Neural progenitor cell (in vitro differentiated cells): ENCODE measurements around the gene ITGB8. TPM values are rescaled to one million over a fixed set of nuclear protein-coding genes. Genes with fewer than 3 reads are reported as not detected.

ENCODE experiments used
- DNase-seq: peaks from one replicate; pipeline ENCODE4 v3.0.0-alpha.2; 2016; ENCODE audit warnings: low spot score
- H2AFZ ChIP-seq: fragments of 200-600 bp; sonication (generic); replicated peaks from 2 replicates; pipeline ENCODE4 v1.6.1; 2016; ENCODE audit warnings: antibody characterized with exemption
- H3F3A ChIP-seq: fragments of 200-600 bp; sonication (generic); 2 replicates; pipeline ENCODE4 v1.6.1; 2016; ENCODE audit warnings: antibody characterized with exemption, low read depth
- H3K27ac ChIP-seq: fragments of 200-600 bp; sonication (generic); 2 replicates; pipeline ENCODE4 v1.5.1; 2016; ENCODE audit warnings: mild to moderate bottlenecking
- H3K27me3 ChIP-seq: fragments of 200-600 bp; sonication (generic); 2 replicates; pipeline ENCODE4 v1.6.1; 2016; ENCODE audit warnings: mild to moderate bottlenecking, moderate library complexity
- H3K36me3 ChIP-seq: fragments of 200-600 bp; sonication (generic); 2 replicates; pipeline ENCODE4 v1.5.1; 2016
- H3K4me1 ChIP-seq: fragments of 200-600 bp; sonication (generic); 2 replicates; pipeline ENCODE4 v1.6.1; 2016; ENCODE audit warnings: mixed run types
- H3K4me2 ChIP-seq: fragments of 200-600 bp; sonication (generic); 2 replicates; pipeline ENCODE4 v1.6.1; 2016
- H3K4me3 ChIP-seq: fragments of 200-600 bp; sonication (generic); 2 replicates; pipeline ENCODE4 v1.5.1; 2016
- H3K79me2 ChIP-seq: fragments of 200-600 bp; sonication (generic); 2 replicates; pipeline ENCODE4 v1.6.1; 2016; ENCODE audit warnings: low read depth
- H3K9ac ChIP-seq: fragments of 200-600 bp; sonication (generic); 2 replicates; pipeline ENCODE4 v1.6.1; 2016
- H3K9me3 ChIP-seq: fragments of 200-600 bp; sonication (generic); 2 replicates; pipeline ENCODE4 v1.5.1; 2016; ENCODE audit warnings: low read depth
- H4K20me1 ChIP-seq: fragments of 200-600 bp; sonication (generic); 2 replicates; pipeline ENCODE4 v1.6.1; 2016; ENCODE audit warnings: low read depth
- H3K27ac Mint-ChIP-seq: 3 replicates; pipeline ENCODE4 v1.8.0; 2021; ENCODE audit warnings: mixed read lengths
- H3K27me3 Mint-ChIP-seq: 2 replicates; pipeline ENCODE4 v1.8.0; 2022; ENCODE audit warnings: low read depth, mild to moderate bottlenecking, inconsistent platforms, moderate library complexity, mixed read lengths; ENCODE audit not compliant: insufficient read depth
- H3K36me3 Mint-ChIP-seq: 3 replicates; pipeline ENCODE4 v1.8.0; 2021; ENCODE audit warnings: mixed read lengths
- H3K4me1 Mint-ChIP-seq: 3 replicates; pipeline ENCODE4 v1.8.0; 2021; ENCODE audit warnings: mixed read lengths
- H3K4me3 Mint-ChIP-seq: 3 replicates; pipeline ENCODE4 v1.8.0; 2021; ENCODE audit warnings: mild to moderate bottlenecking, moderate library complexity, mixed read lengths
- H3K9me3 Mint-ChIP-seq: 3 replicates; pipeline ENCODE4 v1.8.0; 2020; ENCODE audit warnings: mixed read lengths
- CTCF ChIP-seq: fragments of 200-600 bp; sonication (generic); IDR thresholded peaks from 2 replicates; pipeline ENCODE4 v1.5.1; 2017; ENCODE audit warnings: antibody characterized with exemption, mild to moderate bottlenecking
- EZH2 ChIP-seq: fragments of 200-600 bp; sonication (generic); IDR thresholded peaks from 2 replicates; pipeline ENCODE4 v1.6.1; 2017; ENCODE audit warnings: antibody characterized with exemption, mild to moderate bottlenecking, moderate library complexity
- EZH2phosphoT487 ChIP-seq: fragments of 200-600 bp; sonication (generic); IDR thresholded peaks from 2 replicates; pipeline ENCODE4 v1.6.1; 2017; ENCODE audit warnings: antibody characterized with exemption
- total RNA-seq: library from RNA; depleted of rRNA; stranded (reverse); fragments of >200 nt; gene quantifications from 2 replicates; pipeline ENCODE4 v1.2.3, GENCODE V29; 2015; ENCODE audit warnings: low replicate concordance

ITGB8 gene
- total RNA-seq, 1 donor from 2014 or later = 5.3 TPM

GRCh38 chr7:20399521-20399920 lies 68.8 kb downstream of the ITGB8 start:
- H3K9ac ChIP-seq = no peak overlapping the region
- peaks cover 8% of the 10 kb centered on the region for H3K4me1 ChIP-seq
- no peaks in the 10 kb centered on the region for H3K79me2 ChIP-seq
- H2AFZ ChIP-seq = no peak overlapping the region
- H3K27me3 ChIP-seq = no peaks in the 10 kb centered on the region
- no peaks in the 10 kb centered on the region for H3K9me3 ChIP-seq
- Mint-ChIP-seq H3K27ac (no peak overlapping the region), H3K9me3 (no peaks in the 10 kb centered on the region), H3K4me3 (no peak overlapping the region), H3K4me1 (peaks cover 24% of the 10 kb centered on the region), H3K36me3 (peaks cover 34% of the 10 kb centered on the region), H3K27me3 (no peaks in the 10 kb centered on the region)
- no peak overlapping the region for H3K4me2 ChIP-seq
- no peak for DNase-seq
- no peak overlapping the region for H3K27ac ChIP-seq
- H3K36me3 ChIP-seq = no peaks in the 10 kb centered on the region
- peaks cover 5% of the 10 kb centered on the region for H3F3A ChIP-seq
- H4K20me1 ChIP-seq = no peaks in the 10 kb centered on the region
- TF ChIP-seq EZH2phosphoT487 (no peak), EZH2 (no peak), CTCF (no peak)
- no peak overlapping the region for H3K4me3 ChIP-seq

GRCh38 chr7:20401861-20402746 lies 71.4 kb downstream of the ITGB8 start:
- Histone ChIP-seq H3K4me3 (no peak overlapping the region), H3K27me3 (no peaks in the 10 kb centered on the region), H3K79me2 (no peaks in the 10 kb centered on the region), H3K9ac (no peak overlapping the region), H3F3A (peaks cover 5% of the 10 kb centered on the region), H3K4me1 (peaks cover 9% of the 10 kb centered on the region), H2AFZ (no peak overlapping the region), H3K36me3 (no peaks in the 10 kb centered on the region), H4K20me1 (no peaks in the 10 kb centered on the region), H3K27ac (no peak overlapping the region), H3K9me3 (no peaks in the 10 kb centered on the region), H3K4me2 (no peak overlapping the region)
- no peaks in the 10 kb centered on the region for H3K9me3 Mint-ChIP-seq
- no peak overlapping the region for H3K27ac Mint-ChIP-seq
- H3K4me1 Mint-ChIP-seq = peaks cover 38% of the 10 kb centered on the region
- no peaks in the 10 kb centered on the region for H3K27me3 Mint-ChIP-seq
- DNase-seq = no peak
- H3K36me3 Mint-ChIP-seq = peaks cover 29% of the 10 kb centered on the region
- TF ChIP-seq CTCF = no peak
- no peak for TF ChIP-seq EZH2
- TF ChIP-seq EZH2phosphoT487 = no peak
- no peak overlapping the region for H3K4me3 Mint-ChIP-seq

DNA sequence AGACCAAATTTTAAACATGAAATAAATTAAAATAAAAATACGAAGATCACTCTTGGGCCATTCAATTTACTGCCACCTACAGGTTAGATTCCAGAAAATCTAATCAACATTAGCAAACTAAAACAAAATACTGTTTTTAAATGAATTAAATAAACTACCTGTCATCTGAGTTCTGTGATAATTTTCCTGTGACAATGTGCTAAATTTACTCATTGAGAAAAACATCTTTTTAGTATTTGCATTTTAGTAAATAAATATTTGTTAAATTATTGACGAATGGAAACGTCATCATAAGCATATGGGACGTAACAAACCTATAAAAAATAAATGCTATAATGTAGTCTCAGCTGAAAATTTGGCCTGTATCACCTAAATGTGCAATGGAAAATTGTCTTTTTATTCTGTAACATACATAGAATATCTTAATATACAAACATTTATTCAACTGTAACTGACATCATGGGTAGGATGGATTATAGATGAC lies 72.1 kb downstream of the ITGB8 start:
- H4K20me1 ChIP-seq = no peaks in the 10 kb centered on the region
- H3K36me3 Mint-ChIP-seq = peaks cover 26% of the 10 kb centered on the region
- peaks cover 5% of the 10 kb centered on the region for H3F3A ChIP-seq
- H3K27ac ChIP-seq = no peak overlapping the region
- no peaks in the 10 kb centered on the region for H3K9me3 ChIP-seq
- H3K36me3 ChIP-seq = no peaks in the 10 kb centered on the region
- no peak overlapping the region for H3K4me3 Mint-ChIP-seq
- H3K4me1 Mint-ChIP-seq = peaks cover 45% of the 10 kb centered on the region
- no peak overlapping the region for H3K9ac ChIP-seq
- no peaks in the 10 kb centered on the region for H3K79me2 ChIP-seq
- peaks cover 13% of the 10 kb centered on the region for H3K4me1 ChIP-seq
- H3K27me3 Mint-ChIP-seq = no peaks in the 10 kb centered on the region
- H3K4me3 ChIP-seq = no peak overlapping the region
- no peak overlapping the region for H2AFZ ChIP-seq
- no peak for DNase-seq
- no peaks in the 10 kb centered on the region for H3K9me3 Mint-ChIP-seq
- H3K4me2 ChIP-seq = no peak overlapping the region
- no peaks in the 10 kb centered on the region for H3K27me3 ChIP-seq
- TF ChIP-seq CTCF (peak; percentile 47), EZH2 (no peak)
- no peak overlapping the region for H3K27ac Mint-ChIP-seq
